GM11168 (cell line): ENCODE results near the gene MR1.

ENCODE experiments used
- in situ Hi-C: fragments of 300-500 bp; cut with MboI; formaldehyde crosslinking; loops from one replicate; pipeline ENCODE4 v1.12.0; 2022; ENCODE audit warnings: low sequenced_read_pairs; ENCODE audit not compliant: unreplicated experiment

The MR1 gene

DNA sequence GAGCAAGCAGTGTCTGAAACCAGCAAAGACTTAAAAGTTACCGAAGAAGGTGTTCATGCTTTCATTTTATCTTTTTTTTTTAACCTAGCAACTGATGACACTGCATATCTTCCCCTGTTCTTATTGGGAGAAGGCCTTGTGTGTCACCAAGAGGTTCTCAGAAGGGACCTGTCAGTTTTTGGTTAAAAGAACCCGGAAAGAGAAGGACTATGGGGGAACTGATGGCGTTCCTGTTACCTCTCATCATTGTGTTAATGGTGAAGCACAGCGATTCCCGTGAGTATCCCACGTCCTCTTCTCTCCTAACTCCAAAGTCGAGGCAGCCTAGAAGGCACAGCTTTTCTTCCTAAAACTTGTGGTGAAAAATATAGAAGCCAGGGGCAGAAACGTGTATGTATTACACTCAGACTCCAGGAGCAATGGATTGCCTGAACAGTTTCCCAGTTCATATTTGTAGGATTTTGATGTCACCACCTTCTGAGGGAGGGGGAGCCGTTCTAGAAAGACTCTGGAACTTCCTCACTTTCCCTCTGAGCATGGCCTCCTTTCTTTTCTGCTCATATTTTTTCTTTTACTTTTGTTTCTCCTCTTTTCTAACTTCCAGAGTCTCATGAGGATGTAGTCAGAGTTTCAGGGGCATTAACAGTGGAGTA lies at the start of gene MR1:
TSS of gene MR1 (plus strand) at position 185 of the 653 bp plus-strand sequence. CDS start at position 210, 25 bp downstream.
- in situ Hi-C loops = loop anchor here (25.0 kb wide), 1 partner anchor 103 kb away; no protein-coding TSS in a partner anchor

DNA sequence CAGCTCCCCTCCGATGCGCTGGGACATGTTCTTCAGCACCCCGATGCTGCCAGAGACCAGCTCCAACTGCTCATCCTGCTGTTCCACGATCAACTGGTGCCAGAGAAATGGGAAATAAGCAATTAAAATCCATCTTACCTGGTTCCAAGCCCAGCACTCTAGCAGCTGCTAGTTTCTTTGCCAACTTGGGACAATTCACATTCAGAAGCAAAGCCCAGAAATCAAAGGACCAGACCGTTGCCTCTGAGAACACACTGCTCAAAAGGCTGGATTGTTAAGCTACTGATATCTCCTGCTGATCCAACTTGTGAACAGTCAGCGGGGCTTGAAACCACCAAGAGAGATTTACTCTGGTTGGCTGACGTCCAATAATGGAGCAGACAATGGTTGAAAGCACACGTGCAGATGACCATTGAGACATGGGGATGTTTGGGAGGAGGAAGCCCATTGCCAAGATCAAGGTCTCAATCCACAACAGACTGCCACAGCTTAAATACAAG lies 45.5 kb upstream of the MR1 start:
- in situ Hi-C loops = no loop called here

GRCh38 chr1:180994262-180994661 lies 39.5 kb upstream of the MR1 start:
- in situ Hi-C loops = no loop called here

DNA sequence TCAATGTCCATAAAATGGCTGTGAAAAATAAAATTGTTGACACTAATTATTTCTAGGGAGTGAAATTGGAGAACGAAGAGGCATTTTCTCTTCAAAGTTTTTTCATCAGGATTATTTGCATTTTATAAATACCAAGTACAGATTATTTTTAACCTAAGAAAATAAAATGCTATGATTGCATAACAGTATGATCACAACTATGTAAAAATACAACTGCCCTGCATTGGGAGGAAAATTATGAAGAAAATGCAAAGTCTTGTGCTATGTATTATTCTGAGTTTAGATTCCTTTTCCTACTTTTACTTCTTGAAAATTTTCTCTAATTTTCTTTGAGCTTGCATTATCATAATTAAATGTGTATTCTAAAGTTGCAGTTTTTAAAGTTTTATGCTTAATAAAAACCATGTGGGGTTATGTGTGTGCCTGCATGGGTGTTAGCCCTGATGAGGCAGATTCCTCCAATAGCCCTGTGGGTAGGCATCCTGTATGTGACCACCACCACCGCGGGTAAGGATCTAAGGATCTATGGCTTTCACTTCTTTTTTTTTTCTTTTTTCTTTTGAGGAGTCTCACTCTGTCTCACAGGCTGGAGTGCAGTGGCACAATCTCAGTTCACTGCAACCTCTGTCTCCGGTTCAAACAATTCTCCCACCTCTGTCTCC lies 35.8 kb upstream of the MR1 start:
- in situ Hi-C loops = no loop called here

DNA sequence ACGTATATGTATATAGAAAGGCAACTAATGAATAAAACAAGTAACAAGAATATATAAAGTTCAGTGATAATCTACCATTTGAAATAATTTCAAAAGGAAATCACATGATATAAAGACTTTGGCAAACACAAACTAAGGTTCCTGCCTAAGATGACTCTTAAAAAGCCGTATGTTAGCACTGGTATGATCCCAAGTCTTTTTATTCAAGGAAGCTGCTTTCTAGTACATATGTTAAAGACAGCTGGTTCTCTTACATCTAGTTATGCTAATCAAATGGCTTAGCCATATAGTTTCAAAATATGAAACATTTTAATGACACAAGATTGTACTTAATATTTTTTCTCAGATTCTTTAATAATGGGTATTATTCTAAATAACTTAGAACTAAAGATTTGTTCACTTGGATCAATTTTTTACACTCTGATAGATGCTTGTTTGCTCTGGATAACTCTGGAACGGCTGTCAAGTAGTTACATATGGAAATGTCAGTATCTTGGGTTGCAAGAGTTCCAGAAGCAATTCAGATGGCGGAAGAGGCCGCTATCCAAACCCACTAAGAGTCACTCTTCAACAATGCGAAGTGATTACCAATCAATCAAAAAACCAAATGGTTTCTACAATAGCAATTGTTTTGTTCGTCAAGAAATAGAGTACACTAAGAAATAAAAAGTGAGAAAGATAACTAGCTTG lies 32.5 kb upstream of the MR1 start:
- in situ Hi-C loops = no loop called here

- in situ Hi-C loops = no loop called here
Observed at GRCh38 chr1:181002582-181003172, 31.1 kb upstream of the MR1 start.

DNA sequence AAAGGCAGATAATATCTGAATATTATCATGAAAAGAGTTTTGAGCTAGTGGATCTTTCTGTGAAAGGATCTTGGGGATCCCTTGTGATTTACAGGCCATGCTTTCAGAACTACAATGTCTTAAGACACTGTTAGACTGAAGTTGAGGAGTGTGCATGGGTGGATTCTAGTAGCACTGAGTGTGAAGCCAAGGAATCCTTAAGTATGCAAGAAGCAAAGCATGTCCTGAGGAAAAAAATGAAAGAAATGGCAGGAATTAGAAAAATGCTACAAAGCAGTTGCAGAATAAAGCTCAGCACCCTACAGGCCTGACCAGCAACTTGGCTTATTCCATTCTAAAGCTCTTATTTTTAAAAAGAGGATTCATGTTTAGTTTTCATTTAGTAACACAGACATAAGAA lies 23.0 kb upstream of the MR1 start:
- in situ Hi-C loops = no loop called here

DNA sequence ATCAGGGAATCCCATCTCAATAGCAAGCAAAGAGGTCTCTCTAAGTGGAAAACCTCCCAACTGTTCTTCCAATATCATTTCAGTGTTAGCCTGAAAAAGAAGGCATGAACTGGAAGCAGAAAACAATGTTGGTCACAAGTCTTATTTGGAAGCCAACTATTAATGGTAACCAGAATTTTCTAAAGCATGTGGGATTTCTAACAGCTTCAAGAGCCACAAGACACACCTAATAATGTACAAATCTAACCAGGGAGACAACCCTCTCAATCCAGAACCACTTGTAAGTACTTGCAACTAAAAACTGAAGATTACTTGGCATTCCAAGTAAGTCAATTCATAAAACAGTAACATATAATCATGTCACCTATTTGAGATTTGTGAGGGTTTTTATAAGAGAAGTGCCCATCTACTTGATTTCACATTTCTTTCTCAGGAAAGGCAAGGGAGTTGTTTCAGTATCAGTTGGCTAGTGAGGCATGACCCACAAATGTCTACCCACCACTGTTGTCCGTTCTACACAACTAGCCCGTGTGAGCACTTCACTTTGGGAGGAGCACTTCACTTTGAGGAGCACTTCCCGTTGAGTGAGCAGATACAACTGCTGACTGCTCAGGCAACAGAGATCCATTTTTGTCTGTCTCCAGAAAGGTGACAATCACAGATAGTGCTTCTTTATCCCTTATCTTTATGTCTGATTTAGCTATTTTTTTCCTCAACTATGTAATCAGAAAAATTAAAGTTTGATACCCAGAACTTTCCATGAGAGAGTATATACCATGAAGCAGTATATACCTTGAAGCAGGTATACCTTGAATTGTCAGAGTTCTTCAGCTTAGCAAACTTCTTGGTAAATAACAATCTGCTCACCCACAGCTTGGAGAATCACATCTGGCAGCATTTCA lies 22.2 kb upstream of the MR1 start:
- in situ Hi-C loops = no loop called here

- in situ Hi-C loops = no loop called here
Observed at GRCh38 chr1:181012203-181012745, 21.5 kb upstream of the MR1 start.

GRCh38 chr1:181013144-181013543 lies 20.6 kb upstream of the MR1 start:
- in situ Hi-C loops = no loop called here

GRCh38 chr1:181014477-181015250 lies 19.1 kb upstream of the MR1 start:
- in situ Hi-C loops = no loop called here

GRCh38 chr1:181015251-181015615 lies 18.6 kb upstream of the MR1 start:
- in situ Hi-C loops = no loop called here

DNA sequence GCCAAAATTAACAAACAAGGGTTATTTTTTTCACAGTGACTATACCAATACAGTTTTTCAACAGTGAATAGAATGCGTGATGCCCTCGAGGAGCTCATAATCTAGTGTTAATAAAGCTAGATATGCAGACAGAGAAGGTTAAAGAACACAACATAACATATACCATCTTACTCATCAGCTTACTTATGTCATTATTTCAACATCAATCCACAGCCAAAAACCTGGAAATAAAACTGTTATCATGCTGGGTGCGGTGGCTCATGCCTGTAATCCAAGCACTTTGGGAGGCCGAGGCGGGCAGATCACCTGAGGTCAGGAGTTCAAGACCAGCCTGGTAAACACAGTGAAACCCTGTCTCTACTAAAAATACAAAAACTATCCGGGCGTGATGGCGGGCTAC lies 17.2 kb upstream of the MR1 start:
- in situ Hi-C loops = no loop called here

- in situ Hi-C loops = no loop called here
Observed at GRCh38 chr1:181018901-181019681, 14.7 kb upstream of the MR1 start.

DNA sequence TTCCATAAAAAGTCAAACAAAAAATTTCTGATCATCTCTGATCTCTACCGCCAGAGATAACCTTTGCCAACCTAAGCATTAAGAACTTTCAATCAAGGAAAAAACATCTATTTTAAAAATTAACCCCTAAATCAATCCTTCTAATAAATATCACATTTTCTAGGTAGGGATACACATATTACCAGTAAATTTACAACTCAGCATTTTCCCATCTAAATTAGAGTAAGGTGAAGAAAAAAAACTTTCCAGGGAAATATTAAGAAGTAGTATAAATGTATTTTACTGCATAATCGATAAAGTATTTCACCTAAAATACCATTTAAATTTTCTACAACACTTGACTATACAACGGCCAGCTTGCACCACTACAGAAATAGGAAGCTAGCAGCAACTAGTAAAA lies 12.6 kb upstream of the MR1 start:
- in situ Hi-C loops = no loop called here

DNA sequence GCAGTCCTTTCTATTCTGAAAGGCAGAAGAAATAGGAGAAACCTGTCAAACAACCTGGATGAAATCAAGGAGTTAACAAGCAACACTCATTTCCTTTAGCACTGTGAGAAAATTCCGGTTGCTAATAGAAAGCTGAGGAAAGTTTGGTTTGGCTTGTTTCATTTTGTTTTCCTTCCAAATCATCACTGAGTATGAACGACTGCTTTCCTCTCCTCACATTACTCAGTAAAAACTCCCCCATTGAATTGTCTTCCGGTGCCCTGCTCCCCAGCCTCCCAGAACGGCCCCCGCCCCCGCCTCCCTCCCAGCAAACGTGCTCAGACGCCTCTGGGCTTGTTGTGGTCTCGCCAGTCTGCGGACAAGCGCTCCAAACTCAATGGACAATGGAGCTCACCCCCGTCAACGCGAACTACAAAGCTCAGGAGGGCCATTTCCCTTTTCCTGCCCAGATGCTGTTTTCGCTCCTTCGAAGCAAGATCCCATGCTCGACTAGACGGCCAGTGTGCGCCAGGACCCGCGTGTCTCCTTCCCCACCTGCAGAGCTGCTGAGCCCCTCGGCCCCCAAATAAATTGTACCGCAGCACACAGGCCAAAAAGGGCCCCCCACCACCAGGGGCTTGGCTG lies 11.9 kb upstream of the MR1 start:
- in situ Hi-C loops = no loop called here

DNA sequence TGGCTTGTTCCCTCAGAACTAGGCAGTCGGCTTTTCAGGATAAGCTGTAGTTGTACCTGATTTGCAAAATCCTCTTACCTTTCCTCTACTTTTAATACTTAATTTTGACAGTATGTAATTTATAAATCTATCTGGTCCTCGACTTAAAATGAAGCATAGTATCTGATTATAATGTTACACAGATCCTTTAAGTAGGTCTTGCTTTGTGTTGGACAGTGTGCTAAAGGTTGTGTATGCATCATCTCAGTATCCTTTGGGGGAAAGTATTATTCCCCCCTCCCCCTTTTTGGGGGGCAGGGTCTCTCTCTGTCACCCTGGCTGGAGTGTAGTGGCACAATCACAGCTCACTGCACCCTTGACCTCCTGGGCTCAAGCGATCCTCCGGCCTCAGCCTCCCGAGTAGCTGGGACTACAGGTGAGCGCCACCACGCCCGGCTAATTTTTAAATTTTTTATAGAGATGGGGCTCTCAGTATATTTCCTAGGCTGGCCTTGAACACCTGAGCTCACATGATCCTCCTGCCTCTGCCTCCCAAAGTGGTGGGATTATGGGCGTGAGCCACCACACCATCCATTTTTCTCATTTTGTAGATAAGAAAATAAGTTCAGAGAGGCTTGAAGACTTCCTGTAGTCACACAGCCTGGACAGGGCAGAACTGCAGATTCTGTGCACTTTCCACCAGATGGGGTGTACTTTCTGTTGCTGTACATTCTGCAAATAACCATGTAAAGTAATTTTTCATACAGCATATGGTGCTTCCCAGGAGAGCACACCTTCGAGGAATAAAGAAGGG lies 10.3 kb upstream of the MR1 start:
- in situ Hi-C loops = no loop called here
